Right ventricle myocardium superior (tissue), 1 donor: ENCODE results near the gene HACE1. TPM values are rescaled to one million over a fixed set of nuclear protein-coding genes. Genes with fewer than 3 reads are reported as not detected.

Experiments
- total RNA-seq: library from RNA; stranded (reverse); fragmentation: NEBNext Ultra II Directional; extraction: Animal tissue kit (Norgen Biotek cat#: 25700); gene quantifications from one replicate; pipeline ENCODE4 v1.2.1, GENCODE V29; 2021
- donor health status: DM: no; HTN: yes; CAD: no; lungs with severe emphysema.

Gene HACE1
- total RNA-seq, 1 donor from 2014 or later, result 5.8 TPM

Other genes starting within 250 kb of the HACE1 start
- not detected for gene LIN28B, start 97.2 kb upstream of the HACE1 start, total RNA-seq